WTC11 (cell line): ENCODE measurements around the gene IL26.

Experiments
- ATF3 ChIP-seq: sonication (generic); formaldehyde crosslinking; conservative IDR thresholded peaks from 2 replicates; pipeline ENCODE4 v1.8.1; 2022; ENCODE audit warnings: mild to moderate bottlenecking, missing genetic modification reagents
- CREM ChIP-seq: sonication (generic); formaldehyde crosslinking; IDR thresholded peaks from 2 replicates; pipeline ENCODE4 v1.8.1; 2022; ENCODE audit warnings: mild to moderate bottlenecking, missing genetic modification reagents, moderate library complexity
- CTCF ChIP-seq: fragments of 200-600 bp; IDR thresholded peaks from 2 replicates; pipeline ENCODE4 v1.8.0; 2022; ENCODE audit warnings: antibody characterized with exemption
- ESRRA ChIP-seq: sonication (generic); formaldehyde crosslinking; IDR thresholded peaks from 2 replicates; pipeline ENCODE4 v1.8.1; 2022; ENCODE audit warnings: mild to moderate bottlenecking, missing genetic modification reagents, borderline replicate concordance
- FOXJ3 ChIP-seq: sonication (generic); formaldehyde crosslinking; IDR thresholded peaks from 2 replicates; pipeline ENCODE4 v1.9.0; 2021; ENCODE audit warnings: missing genetic modification reagents, mild to moderate bottlenecking, borderline replicate concordance
- GABPB1 ChIP-seq: sonication (generic); formaldehyde crosslinking; IDR thresholded peaks from 2 replicates; pipeline ENCODE4 v1.8.1; 2023; ENCODE audit warnings: mild to moderate bottlenecking, missing genetic modification reagents
- MAX ChIP-seq: sonication (generic); formaldehyde crosslinking; IDR thresholded peaks from 2 replicates; pipeline ENCODE4 v1.8.0; 2022; ENCODE audit warnings: mild to moderate bottlenecking, missing genetic modification reagents
- MLX ChIP-seq: sonication (generic); formaldehyde crosslinking; IDR thresholded peaks from 2 replicates; pipeline ENCODE4 v1.8.1; 2023; ENCODE audit warnings: mild to moderate bottlenecking, missing genetic modification reagents, moderate library complexity
- NFYB ChIP-seq: sonication (generic); formaldehyde crosslinking; conservative IDR thresholded peaks from 2 replicates; pipeline ENCODE4 v1.8.0; 2022; ENCODE audit warnings: low read depth, missing genetic modification reagents
- NR3C1 ChIP-seq: sonication (generic); formaldehyde crosslinking; conservative IDR thresholded peaks from 2 replicates; pipeline ENCODE4 v1.8.1; 2023; ENCODE audit warnings: low read depth, mild to moderate bottlenecking, missing genetic modification reagents
- RELA ChIP-seq: sonication (generic); formaldehyde crosslinking; IDR thresholded peaks from 2 replicates; pipeline ENCODE4 v1.8.1; 2022; ENCODE audit warnings: missing genetic modification reagents, mild to moderate bottlenecking, borderline replicate concordance
- SMAD3 ChIP-seq: sonication (generic); formaldehyde crosslinking; IDR thresholded peaks from 2 replicates; pipeline ENCODE4 v1.8.0; 2022; ENCODE audit warnings: missing genetic modification reagents, mild to moderate bottlenecking, borderline replicate concordance
- SP1 ChIP-seq: sonication (generic); formaldehyde crosslinking; conservative IDR thresholded peaks from 2 replicates; pipeline ENCODE4 v1.8.1; 2022; ENCODE audit warnings: missing genetic modification reagents
- ZNF416 ChIP-seq: fragments of 250-450 bp; sonication (Bioruptor Pico); IDR thresholded peaks from 2 replicates; pipeline ENCODE4 v1.9.0; 2021; ENCODE audit warnings: mild to moderate bottlenecking, inconsistent platforms

- TF ChIP-seq CTCF (no peak), MLX (CRISPR knock-in tag) (no peak), SP1 (CRISPR knock-in tag) (no peak), ATF3 (CRISPR knock-in tag) (no peak), ZNF416 (CRISPR knock-in tag) (no peak), SMAD3 (CRISPR knock-in tag) (no peak), NR3C1 (CRISPR knock-in tag) (no peak), ESRRA (no peak), GABPB1 (CRISPR knock-in tag) (no peak), RELA (no peak), CREM (no peak), NFYB (CRISPR knock-in tag) (no peak), MAX (no peak), FOXJ3 (CRISPR knock-in tag) (no peak)
These were observed 50.0 kb downstream of the IL26 start for GRCh38 chr12:68175557-68176061.
